Osteoblast (primary cell): Measurements from ENCODE around the gene RBM45. TPM values are rescaled to one million over a fixed set of nuclear protein-coding genes. Genes with fewer than 3 reads are reported as not detected.

Experiments used
- DNase-seq: peaks from one replicate; pipeline ENCODE4 v3.0.0; 2011; ENCODE audit warnings: low spot score, mixed read lengths; ENCODE audit not compliant: insufficient read length; ENCODE audit errors: missing footprints
- H2AFZ ChIP-seq: 2 replicates; pipeline ENCODE4 v1.6.0; 2011; ENCODE audit warnings: mild to moderate bottlenecking, low read length
- H3K27ac ChIP-seq: 2 replicates; pipeline ENCODE4 v1.5.1; 2011; ENCODE audit warnings: mild to moderate bottlenecking, low read depth, low read length, moderate library complexity
- H3K27me3 ChIP-seq: 2 replicates; pipeline ENCODE4 v1.6.0; 2012; ENCODE audit warnings: mild to moderate bottlenecking, control low read depth, inconsistent platforms, low read length, moderate library complexity; ENCODE audit not compliant: insufficient read depth
- H3K36me3 ChIP-seq: 2 replicates; pipeline ENCODE4 v1.5.1; 2011; ENCODE audit warnings: mild to moderate bottlenecking, low read length, control low read depth, moderate library complexity; ENCODE audit not compliant: insufficient read depth
- H3K4me1 ChIP-seq: 2 replicates; pipeline ENCODE4 v1.5.1; 2011; ENCODE audit warnings: mild to moderate bottlenecking, low read length, control low read depth, moderate library complexity; ENCODE audit not compliant: insufficient read depth
- H3K4me2 ChIP-seq: 2 replicates; pipeline ENCODE4 v1.6.0; 2011; ENCODE audit warnings: mild to moderate bottlenecking, low read length; ENCODE audit not compliant: insufficient read depth
- H3K4me3 ChIP-seq: fragments of 200-600 bp; sonication (generic); 3 replicates; pipeline ENCODE4 v1.5.1; 2012; ENCODE audit warnings: mild to moderate bottlenecking, low read length, inconsistent platforms; ENCODE audit not compliant: insufficient read depth
- H3K79me2 ChIP-seq: 2 replicates; pipeline ENCODE4 v1.6.0; 2012; ENCODE audit warnings: mild to moderate bottlenecking, low read length, control low read depth, inconsistent platforms; ENCODE audit not compliant: insufficient read depth
- H3K9me3 ChIP-seq: 2 replicates; pipeline ENCODE4 v1.5.1; 2011; ENCODE audit warnings: low read depth, low read length, control low read depth
- H4K20me1 ChIP-seq: 2 replicates; pipeline ENCODE4 v1.6.0; 2012; ENCODE audit warnings: mild to moderate bottlenecking, low read length, control low read depth; ENCODE audit not compliant: insufficient read depth
- total RNA-seq: library from RNA; depleted of rRNA; stranded (reverse); fragments of >200 nt; gene quantifications from 2 replicates; pipeline ENCODE4 v1.2.3, GENCODE V29; 2012
- TF ChIP-seq, protein P1 (sequence below): IDR thresholded peaks from 2 replicates; pipeline ENCODE4 v1.5.1; 2011; ENCODE audit warnings: mild to moderate bottlenecking, low read depth, low read length, moderate library complexity; ENCODE audit errors: extremely low read depth

RBM45 gene
- total RNA-seq, 1 donor = 19.9 TPM

DNA sequence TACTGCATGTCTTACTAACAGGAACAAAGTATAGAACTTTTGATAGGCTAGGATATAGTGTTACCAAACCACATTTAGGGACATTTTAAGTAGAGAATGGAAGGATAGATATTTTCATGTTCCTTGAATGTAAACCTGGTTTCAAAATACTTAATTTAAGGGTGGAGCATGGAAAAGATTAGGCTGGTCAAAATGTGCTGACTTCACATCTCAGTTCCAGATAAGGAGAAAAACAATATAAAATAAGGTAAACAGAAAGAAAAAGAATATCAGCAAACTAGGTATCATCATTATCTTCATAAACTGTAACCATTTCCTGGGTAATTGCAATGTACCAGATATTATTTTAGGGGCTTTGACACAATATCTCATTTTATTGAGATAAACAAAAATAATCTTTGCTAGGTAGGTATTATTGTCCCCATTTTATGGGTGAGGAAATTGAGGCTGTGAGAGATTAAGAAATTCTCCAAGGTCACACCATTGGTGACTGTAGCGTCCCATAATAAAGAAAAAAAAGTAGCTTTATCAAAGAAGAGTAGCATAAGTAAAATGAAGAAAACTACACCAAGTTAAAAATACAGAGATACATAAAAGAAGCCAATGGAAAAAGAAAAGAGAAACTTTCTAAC, 43.3 kb upstream of the RBM45 start:
- no peak overlapping the region for H2AFZ ChIP-seq
- no peak overlapping the region for H3K27ac ChIP-seq
- no peaks in the 10 kb centered on the region for H4K20me1 ChIP-seq
- DNase-seq = no peak
- H3K4me1 ChIP-seq = peaks cover 8% of the 10 kb centered on the region
- H3K9me3 ChIP-seq = no peaks in the 10 kb centered on the region
- TF ChIP-seq, protein P1, sequence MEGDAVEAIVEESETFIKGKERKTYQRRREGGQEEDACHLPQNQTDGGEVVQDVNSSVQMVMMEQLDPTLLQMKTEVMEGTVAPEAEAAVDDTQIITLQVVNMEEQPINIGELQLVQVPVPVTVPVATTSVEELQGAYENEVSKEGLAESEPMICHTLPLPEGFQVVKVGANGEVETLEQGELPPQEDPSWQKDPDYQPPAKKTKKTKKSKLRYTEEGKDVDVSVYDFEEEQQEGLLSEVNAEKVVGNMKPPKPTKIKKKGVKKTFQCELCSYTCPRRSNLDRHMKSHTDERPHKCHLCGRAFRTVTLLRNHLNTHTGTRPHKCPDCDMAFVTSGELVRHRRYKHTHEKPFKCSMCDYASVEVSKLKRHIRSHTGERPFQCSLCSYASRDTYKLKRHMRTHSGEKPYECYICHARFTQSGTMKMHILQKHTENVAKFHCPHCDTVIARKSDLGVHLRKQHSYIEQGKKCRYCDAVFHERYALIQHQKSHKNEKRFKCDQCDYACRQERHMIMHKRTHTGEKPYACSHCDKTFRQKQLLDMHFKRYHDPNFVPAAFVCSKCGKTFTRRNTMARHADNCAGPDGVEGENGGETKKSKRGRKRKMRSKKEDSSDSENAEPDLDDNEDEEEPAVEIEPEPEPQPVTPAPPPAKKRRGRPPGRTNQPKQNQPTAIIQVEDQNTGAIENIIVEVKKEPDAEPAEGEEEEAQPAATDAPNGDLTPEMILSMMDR = no peak
- no peaks in the 10 kb centered on the region for H3K36me3 ChIP-seq
- no peaks in the 10 kb centered on the region for H3K79me2 ChIP-seq
- no peak overlapping the region for H3K4me3 ChIP-seq
- no peak overlapping the region for H3K4me2 ChIP-seq
- peaks cover 3% of the 10 kb centered on the region for H3K27me3 ChIP-seq

DNA sequence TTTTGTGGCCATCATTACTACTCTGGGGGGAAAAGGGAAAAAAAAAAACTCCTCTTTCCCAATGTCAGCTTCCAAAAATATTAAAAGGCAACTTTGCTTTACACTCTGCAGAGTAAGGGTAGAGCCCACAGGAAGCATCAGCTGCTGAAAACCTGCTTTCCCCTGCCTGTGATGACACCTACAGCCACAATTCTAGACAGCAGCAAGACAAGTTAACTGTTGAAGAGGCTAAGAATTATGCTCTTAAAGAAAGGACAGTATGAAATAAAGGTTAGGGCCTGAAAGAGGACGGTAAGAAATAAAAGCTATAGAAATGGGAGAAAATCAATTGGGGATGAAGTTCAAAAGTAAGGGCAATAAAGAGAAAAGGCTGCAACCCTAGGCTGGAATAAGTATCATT, 42.7 kb upstream of the RBM45 start:
- Histone ChIP-seq H3K27ac (no peak overlapping the region), H3K27me3 (peaks cover 3% of the 10 kb centered on the region), H3K4me3 (no peak overlapping the region), H3K36me3 (no peaks in the 10 kb centered on the region), H3K9me3 (no peaks in the 10 kb centered on the region), H3K4me2 (no peak overlapping the region), H2AFZ (no peak overlapping the region), H3K79me2 (no peaks in the 10 kb centered on the region), H4K20me1 (no peaks in the 10 kb centered on the region), H3K4me1 (peaks cover 8% of the 10 kb centered on the region)
- TF ChIP-seq, protein P1 = no peak
- DNase-seq = no peak

DNA sequence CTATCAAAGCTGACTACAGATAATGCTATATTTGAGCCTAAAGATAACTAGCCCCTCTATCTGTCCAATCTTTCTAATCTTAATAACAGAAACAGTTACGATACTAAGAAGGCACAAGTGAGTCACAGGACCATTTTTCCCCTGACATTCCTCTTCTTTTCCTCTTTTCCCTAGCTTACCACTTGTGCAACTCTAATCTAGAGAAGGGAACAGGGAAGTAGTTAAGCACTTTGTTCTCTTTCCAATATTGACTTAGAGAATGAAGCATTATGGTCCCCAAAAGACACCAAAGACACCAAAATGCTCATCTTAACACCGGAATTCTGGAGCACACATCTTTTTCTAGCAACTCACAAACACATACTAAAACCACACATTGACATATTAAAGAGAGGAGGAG, 41.4 kb upstream of the RBM45 start:
- H3K79me2 ChIP-seq = no peaks in the 10 kb centered on the region
- peaks cover 3% of the 10 kb centered on the region for H3K27me3 ChIP-seq
- H3K4me1 ChIP-seq = peaks cover 8% of the 10 kb centered on the region
- no peak for DNase-seq
- H3K9me3 ChIP-seq = no peaks in the 10 kb centered on the region
- no peaks in the 10 kb centered on the region for H3K36me3 ChIP-seq
- H3K27ac ChIP-seq = no peak overlapping the region
- H3K4me2 ChIP-seq = no peak overlapping the region
- no peak overlapping the region for H3K4me3 ChIP-seq
- no peak overlapping the region for H2AFZ ChIP-seq
- TF ChIP-seq, protein P1 = no peak
- no peaks in the 10 kb centered on the region for H4K20me1 ChIP-seq

DNA sequence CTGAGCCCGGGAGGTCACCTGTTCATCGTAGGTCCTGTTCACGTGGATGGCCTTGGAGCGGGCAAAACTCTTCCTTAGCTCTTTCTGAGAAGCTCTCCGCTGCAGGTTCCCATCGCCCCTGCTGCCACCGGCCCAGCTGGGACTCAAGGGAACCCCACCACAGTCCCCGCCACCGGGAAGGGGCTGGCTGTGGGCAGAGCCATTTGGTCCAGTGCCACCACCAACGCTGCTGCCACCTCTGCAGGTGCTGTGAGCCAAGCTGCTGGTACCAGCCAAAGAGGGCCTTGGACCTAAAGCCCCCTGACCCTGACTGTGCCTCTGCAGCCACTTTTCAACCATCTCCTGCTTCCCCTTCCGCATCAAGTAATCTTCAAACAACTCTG, 40.2 kb upstream of the RBM45 start:
- H3K4me2 ChIP-seq = peak overlapping the region; percentile 87
- H4K20me1 ChIP-seq = no peaks in the 10 kb centered on the region
- no peaks in the 10 kb centered on the region for H3K79me2 ChIP-seq
- no peaks in the 10 kb centered on the region for H3K9me3 ChIP-seq
- H3K27me3 ChIP-seq = peaks cover 3% of the 10 kb centered on the region
- H2AFZ ChIP-seq = peak overlapping the region; percentile 95
- H3K4me3 ChIP-seq = no peak overlapping the region
- no peak for DNase-seq
- TF ChIP-seq, protein P1 = no peak
- no peaks in the 10 kb centered on the region for H3K36me3 ChIP-seq
- H3K4me1 ChIP-seq = peaks cover 8% of the 10 kb centered on the region
- no peak overlapping the region for H3K27ac ChIP-seq
